ENCODE data around the gene C10orf71. TPM values are rescaled to one million over a fixed set of nuclear protein-coding genes. Genes with fewer than 3 reads are reported as not detected.

Gene C10orf71
- polyA plus RNA-seq, 3 donors = under 0.01 to 0.05 (median 0.01) TPM

DNA sequence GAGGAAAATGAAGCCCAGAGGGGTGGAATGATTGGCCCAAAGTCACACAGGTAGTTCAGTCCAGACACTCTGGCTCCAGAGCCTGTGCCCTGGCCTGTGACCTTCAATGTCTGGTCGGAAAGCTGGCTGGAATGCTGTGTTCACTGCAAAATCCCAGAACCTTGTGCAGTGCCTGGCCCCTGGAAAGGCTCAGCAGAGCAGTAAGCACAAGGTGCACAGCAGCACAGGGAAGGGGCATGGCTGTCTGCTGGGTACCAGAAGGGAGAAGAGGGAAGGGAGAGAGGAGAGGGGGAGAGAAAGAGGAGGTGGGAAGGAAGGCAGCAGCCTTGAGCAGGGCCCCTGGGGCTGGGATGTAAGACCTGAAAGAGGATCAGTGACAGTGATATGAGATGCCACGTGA is 28.4 kb upstream of the C10orf71 start:
- WGBS, 3 donors = 31 to 70% (median 68%) methylated on average over 2 of the region's 2 CpGs

GRCh38 chr10:49271346-49271745 is 27.6 kb upstream of the C10orf71 start:
- WGBS, 3 donors = 78 to 83% (median 82%) methylated on average over 11 of the region's 11 CpGs
- no peak overlapping the region for H3K27ac ChIP-seq (ENCODE audit: low read depth, low read length)

More for the DNA sequence above, 28.4 kb upstream of the C10orf71 start:
- no peak overlapping the region for H3K27ac ChIP-seq (ENCODE audit: low read depth, low read length)

DNA sequence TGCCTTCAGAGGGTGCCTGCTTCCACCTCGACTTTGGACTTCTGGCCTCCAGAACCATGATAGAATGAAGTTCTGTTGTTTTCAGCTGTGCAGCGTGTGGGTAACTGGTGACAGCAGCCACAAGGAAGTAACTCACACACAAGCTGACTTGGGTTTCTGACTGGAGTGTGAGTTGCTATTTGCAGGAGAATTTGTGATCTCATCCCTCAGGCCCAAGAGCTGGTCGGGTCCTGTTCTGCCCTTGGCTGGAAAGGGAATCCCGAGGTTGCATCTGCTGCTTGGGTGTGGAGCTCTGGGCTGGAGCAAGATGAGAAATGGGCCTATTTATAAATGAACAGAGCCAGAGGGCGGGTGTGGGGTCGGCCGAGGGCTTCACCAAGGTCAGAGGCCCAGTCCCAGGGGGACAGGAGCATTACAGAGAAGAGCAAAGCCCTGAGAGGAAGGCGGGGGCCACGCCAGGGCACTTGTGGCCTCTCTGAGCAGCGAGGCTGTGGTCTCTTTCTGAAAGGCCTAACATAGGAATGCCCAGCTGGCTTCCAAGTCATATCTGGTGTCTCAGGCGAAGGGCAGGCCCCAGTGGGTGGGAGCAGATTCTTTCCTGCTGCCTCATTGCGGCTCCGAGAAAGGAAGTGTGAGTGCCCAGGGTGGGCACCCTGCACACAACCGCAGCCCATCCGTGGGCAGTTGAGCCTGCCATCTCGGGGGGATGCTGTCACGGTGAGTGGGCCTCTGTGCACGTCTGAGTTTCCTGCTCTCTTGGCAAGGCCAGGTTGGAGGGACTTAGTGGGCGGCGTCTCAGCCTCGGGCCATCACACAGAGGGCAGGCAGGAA is 26.5 kb upstream of the C10orf71 start:
- 34 to 70% (median 46%) methylated on average over 21 of the region's 21 CpGs for WGBS, 3 donors

GRCh38 chr10:49273082-49273465 is 25.9 kb upstream of the C10orf71 start:
- H3K27ac ChIP-seq (ENCODE audit: low read depth, low read length) = no peak overlapping the region
- 74 to 86% (median 85%) methylated on average over 1 of the region's 1 CpG for WGBS, 3 donors

More for the DNA sequence above, 26.5 kb upstream of the C10orf71 start:
- no peak overlapping the region for H3K27ac ChIP-seq (ENCODE audit: low read depth, low read length)

- no peak overlapping the region for H3K27ac ChIP-seq (ENCODE audit: low read depth, low read length)
- 92 to 95% (median 94%) methylated on average over 8 of the region's 8 CpGs for WGBS, 3 donors
These were observed 25.3 kb upstream of the C10orf71 start for GRCh38 chr10:49273626-49274025.

DNA sequence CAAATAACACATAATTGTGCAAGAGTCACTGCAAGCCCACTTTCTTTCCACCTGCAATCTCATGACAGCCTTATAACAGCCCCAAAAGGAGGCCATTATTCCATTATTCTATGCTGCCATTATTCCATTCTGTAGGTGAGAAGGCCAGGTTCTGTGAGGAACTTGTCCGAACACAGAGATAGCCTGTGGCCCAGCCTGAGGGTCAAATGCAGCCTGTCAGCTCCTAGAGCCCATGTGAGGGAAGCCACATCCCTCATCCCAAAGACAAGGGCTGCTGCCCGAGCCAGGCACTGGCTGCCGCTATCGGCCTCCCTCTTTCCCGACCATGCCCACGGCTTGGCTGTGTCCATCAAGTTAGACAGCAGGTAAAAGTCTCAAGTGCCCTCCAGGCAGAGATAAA is 24.1 kb upstream of the C10orf71 start:
- 75 to 86% (median 84%) methylated on average over 6 of the region's 6 CpGs for whole genome bisulfite sequencing, 3 donors

DNA sequence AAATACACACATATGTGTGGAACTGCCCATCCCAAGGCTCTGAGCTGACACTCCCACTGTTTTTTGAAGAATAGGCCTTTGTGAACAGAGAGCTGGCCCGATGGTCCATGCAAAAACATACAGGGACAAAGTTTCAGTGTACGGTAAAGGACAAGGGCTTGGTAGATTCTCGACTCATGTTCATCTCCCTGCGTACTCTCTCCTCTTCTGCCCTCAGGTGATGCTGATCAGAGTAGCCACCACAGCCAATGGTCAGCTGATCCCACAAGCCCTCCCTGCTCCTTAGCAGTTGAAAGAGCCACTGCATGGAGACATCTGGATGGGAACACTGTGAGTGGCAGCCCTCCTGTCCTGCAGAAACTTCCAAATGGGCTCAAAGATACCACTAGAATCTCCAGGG is 23.1 kb upstream of the C10orf71 start:
- WGBS, 3 donors = 91 to 97% (median 93%) methylated on average over 4 of the region's 4 CpGs
- no peak overlapping the region for H3K27ac ChIP-seq (ENCODE audit: low read depth, low read length)

More for the DNA sequence above, 24.1 kb upstream of the C10orf71 start:
- H3K27ac ChIP-seq (ENCODE audit: low read depth, low read length) = no peak overlapping the region

DNA sequence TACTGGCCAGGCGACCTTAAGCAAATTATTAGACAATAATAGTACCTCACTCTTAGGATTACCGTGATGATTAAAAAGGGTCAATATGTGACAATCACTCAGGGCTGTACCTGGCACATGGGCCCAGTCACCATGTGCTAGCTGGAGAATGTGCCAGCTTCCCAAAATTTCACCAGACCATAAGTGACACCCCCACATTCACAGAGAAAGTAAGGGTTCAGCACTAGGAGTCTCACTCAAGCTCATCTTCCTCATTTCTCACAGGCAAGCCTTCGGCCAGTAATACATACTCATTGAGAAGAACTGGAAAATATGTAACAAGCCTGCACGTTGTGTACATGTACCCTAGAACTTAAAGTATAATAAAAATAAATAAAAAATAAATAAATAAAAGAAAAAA is 22.4 kb upstream of the C10orf71 start:
- 78 to 94% (median 94%) methylated on average over 4 of the region's 4 CpGs for WGBS, 3 donors
- no peak overlapping the region for H3K27ac ChIP-seq (ENCODE audit: low read depth, low read length)

- H3K27ac ChIP-seq (ENCODE audit: low read depth, low read length) = no peak overlapping the region
- 71 to 85% (median 81%) methylated on average over 5 of the region's 5 CpGs for WGBS, 3 donors
These were observed 21.0 kb upstream of the C10orf71 start for GRCh38 chr10:49277973-49278372.

- no peak overlapping the region for H3K27ac ChIP-seq (ENCODE audit: low read depth, low read length)
- WGBS, 3 donors = 41 to 54% (median 54%) methylated on average over 7 of the region's 7 CpGs
These were observed 20.4 kb upstream of the C10orf71 start for GRCh38 chr10:49278497-49278981.

GRCh38 chr10:49279015-49279880 is 19.7 kb upstream of the C10orf71 start:
- WGBS, 3 donors = 55 to 82% (median 73%) methylated on average over 7 of the region's 7 CpGs
- H3K27ac ChIP-seq (ENCODE audit: low read depth, low read length) = no peak overlapping the region

DNA sequence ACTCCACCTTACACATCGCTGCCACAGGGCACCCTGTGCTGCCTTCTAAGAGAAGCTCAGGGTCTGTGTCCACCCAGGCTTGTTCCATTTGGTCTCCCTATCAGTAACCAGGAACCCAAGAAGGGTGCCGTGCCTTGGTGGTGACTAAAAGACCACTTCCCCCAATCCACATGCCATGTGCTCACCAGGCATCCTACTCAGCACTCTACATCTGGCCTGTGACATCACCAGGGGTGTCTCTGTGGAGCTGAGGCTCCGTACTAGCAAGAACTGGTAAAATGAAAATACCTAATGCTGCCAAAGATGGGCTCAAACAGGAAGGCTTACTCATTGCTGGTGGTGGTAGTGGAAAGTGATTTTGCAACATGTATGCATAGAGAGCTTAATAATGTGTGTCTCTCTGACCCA is 19.0 kb upstream of the C10orf71 start:
- no peak overlapping the region for H3K27ac ChIP-seq (ENCODE audit: low read depth, low read length)
- 55 to 73% (median 58%) methylated on average over 3 of the region's 3 CpGs for WGBS, 3 donors

- 50 to 78% (median 73%) methylated on average over 13 of the region's 13 CpGs for WGBS, 3 donors
- H3K27ac ChIP-seq (ENCODE audit: low read depth, low read length) = no peak overlapping the region
These were observed 17.5 kb upstream of the C10orf71 start for GRCh38 chr10:49281461-49281860.

DNA sequence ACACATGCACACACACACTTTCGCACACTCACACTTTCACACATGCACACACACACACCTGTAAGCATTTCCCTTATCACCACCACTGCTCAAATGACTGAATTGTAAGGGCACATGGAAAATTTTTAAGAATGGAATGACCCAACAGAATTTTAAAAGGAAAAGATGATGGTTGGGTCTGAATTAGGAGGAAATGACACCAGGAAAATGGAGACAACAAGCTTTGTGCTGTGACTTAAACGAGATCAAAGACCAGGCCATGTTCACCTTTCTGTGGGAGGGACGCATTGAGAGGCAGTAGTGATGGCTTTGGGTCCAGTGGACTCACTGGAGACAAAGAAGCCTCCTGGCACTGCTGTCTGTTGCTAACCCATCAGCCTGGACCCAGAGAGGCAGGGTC is 16.7 kb upstream of the C10orf71 start:
- 53 to 70% (median 64%) methylated on average over 3 of the region's 3 CpGs for WGBS, 3 donors

DNA sequence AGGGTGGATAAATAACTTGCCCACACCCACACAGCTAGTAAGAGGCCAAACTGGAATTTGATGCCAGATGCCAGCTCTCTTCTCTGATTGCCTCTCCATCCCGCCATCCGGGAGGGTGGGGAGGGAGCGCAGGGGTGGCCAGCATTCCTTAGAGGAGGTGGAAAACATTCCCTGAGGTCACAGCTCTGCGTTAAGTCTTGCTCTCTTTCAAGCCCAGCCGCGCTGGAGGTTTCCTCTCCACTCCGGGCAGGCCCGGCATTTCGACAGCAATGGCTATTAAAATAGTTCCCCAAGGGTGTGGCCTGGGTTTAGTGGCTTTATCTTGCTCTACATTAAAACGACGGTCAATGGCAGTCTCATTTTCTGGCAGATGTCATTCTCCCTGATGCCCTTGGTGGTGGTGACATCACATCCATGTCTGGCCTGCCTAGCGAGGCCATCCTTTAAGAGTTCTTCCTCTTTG is 16.1 kb upstream of the C10orf71 start:
- no peak overlapping the region for H3K27ac ChIP-seq (ENCODE audit: low read depth, low read length)
- 52 to 61% (median 56%) methylated on average over 12 of the region's 12 CpGs for WGBS, 3 donors

More for the DNA sequence above, 16.7 kb upstream of the C10orf71 start:
- no peak overlapping the region for H3K27ac ChIP-seq (ENCODE audit: low read depth, low read length)

DNA sequence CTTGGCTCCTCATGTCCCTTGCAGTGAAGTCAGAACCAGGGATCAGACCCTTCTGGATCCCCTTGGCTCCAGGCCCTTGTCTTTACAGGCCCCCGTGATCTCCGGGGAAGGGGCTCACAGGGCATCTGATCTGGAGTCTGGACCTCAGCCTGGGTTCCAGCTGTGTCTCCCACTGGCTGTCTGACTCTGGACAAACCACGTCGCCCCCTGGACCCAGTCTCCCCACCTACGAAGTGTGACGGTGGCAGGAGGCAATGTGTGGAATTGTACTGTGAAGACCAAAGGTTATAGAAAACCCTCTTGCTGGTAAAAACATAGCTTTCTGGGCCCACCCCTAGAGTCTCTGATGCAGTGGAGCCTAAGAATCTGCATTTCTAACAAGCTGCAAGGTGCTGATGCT is 15.5 kb upstream of the C10orf71 start:
- 91 to 98% (median 96%) methylated on average over 6 of the region's 6 CpGs for whole genome bisulfite sequencing, 3 donors
- H3K27ac ChIP-seq (ENCODE audit: low read depth, low read length) = no peak overlapping the region

- 65 to 93% (median 87%) methylated on average over 5 of the region's 5 CpGs for WGBS, 3 donors
- H3K27ac ChIP-seq (ENCODE audit: low read depth, low read length) = no peak overlapping the region
These were observed 14.6 kb upstream of the C10orf71 start for GRCh38 chr10:49284356-49284755.

GRCh38 chr10:49285232-49285631 is 13.7 kb upstream of the C10orf71 start:
- WGBS, 3 donors = 52 to 82% (median 59%) methylated on average over 3 of the region's 3 CpGs
- no peak overlapping the region for H3K27ac ChIP-seq (ENCODE audit: low read depth, low read length)

- 69 to 77% (median 72%) methylated on average over 4 of the region's 4 CpGs for WGBS, 3 donors
- H3K27ac ChIP-seq (ENCODE audit: low read depth, low read length) = no peak overlapping the region
These were observed 12.3 kb upstream of the C10orf71 start for GRCh38 chr10:49286686-49287085.
